Endothelial cell of umbilical vein (primary cell): ENCODE results near the gene IL10RA.
"Not testable (repeated sequence)": the region's sequence is repeated elsewhere in the genome, so short reads cannot be mapped to it uniquely, and the experiment has no call there.

Experiments used
- CTCF ChIP-seq, 2 donors: IDR thresholded peaks; 1 replicate in 1 of 2; 2 replicates in 1 of 2; pipeline ENCODE4 v1.5.1; 2011; ENCODE audit warnings: low read length in 2 of 2, mild to moderate bottlenecking in 2 of 2, moderate library complexity in 2 of 2, control low read depth in 1 of 2, inconsistent platforms in 1 of 2, low read depth in 1 of 2; ENCODE audit not compliant: insufficient read depth in 1 of 2; ENCODE audit errors: extremely low read depth in 1 of 2
- EZH2 ChIP-seq: IDR thresholded peaks from 2 replicates; pipeline ENCODE4 v1.6.1; 2012; ENCODE audit warnings: borderline replicate concordance, low read depth, mild to moderate bottlenecking, moderate library complexity, low read length, inconsistent platforms; ENCODE audit not compliant: severe bottlenecking
- JUN ChIP-seq: IDR thresholded peaks from 2 replicates; pipeline ENCODE4 v1.6.1; 2011; ENCODE audit warnings: borderline replicate concordance, low read depth; ENCODE audit not compliant: insufficient read length, insufficient read depth
- MAX ChIP-seq: IDR thresholded peaks from 2 replicates; pipeline ENCODE4 v1.6.1; 2011; ENCODE audit not compliant: insufficient read depth, insufficient read length
- MYC ChIP-seq: IDR thresholded peaks from one replicate; pipeline ENCODE4 v1.6.1; 2011; ENCODE audit warnings: mild to moderate bottlenecking, low read depth, low read length
- POLR2A ChIP-seq: IDR thresholded peaks from 2 replicates; pipeline ENCODE4 v1.6.1; 2012; ENCODE audit warnings: low read depth, mild to moderate bottlenecking, control low read depth, low read length
- POLR2AphosphoS5 ChIP-seq: IDR thresholded peaks from 2 replicates; pipeline ENCODE4 v1.6.1; 2012; ENCODE audit warnings: low read depth, mild to moderate bottlenecking, control low read depth, low read length, moderate library complexity; ENCODE audit not compliant: insufficient read depth

GRCh38 chr11:117978291-117978910 lies 7.8 kb upstream of the IL10RA start:
- TF ChIP-seq JUN; EZH2; CTCF (IDR thresholded peaks at IDR 0.05; ENCODE audit: extremely low read depth in 1 of 2, insufficient read depth in 1 of 2, low read depth in 1 of 2, low read length in 2 of 2); POLR2A; MYC; MAX; POLR2AphosphoS5: not testable (repeated sequence)
